ENCODE results near the gene UBE2F. TPM values are rescaled to one million over a fixed set of nuclear protein-coding genes. Genes with fewer than 3 reads are reported as not detected.

UBE2F gene
- total and polyA plus RNA-seq, 3 experiments from 2014 or later = 65.8 to 70.7 (median 68.8) TPM

DNA sequence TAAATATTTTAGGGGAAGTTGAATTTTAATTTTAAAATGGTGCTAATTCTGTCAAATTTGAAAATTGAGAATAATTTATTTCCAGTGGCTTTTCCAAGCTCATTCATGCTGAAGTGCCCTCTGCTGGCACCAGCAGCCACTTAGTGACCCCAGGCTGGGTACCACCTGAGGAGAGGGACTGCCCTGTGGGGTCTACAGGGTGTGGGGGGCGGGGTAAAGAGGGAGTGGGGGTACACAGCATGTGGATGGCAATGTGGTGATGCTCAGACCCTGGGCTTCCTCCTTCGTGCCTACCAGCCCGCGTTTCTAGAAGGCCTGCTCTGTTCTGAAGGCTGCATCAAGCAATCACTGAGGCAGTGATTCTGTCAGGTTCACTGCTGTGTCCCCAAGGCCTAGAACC, 48.9 kb downstream of the UBE2F start:
- Histone ChIP-seq H3K27me3 (ENCODE audit: insufficient read depth, low read length, poor library complexity, severe bottlenecking) (no peaks in the 10 kb centered on the region), H3K4me3 (ENCODE audit: low read length) (no peak overlapping the region), H3K4me1 (ENCODE audit: insufficient read depth, low read length) (no peaks in the 10 kb centered on the region), H3K27ac (ENCODE audit: low read depth, low read length) (no peak overlapping the region), H3K36me3 (ENCODE audit: insufficient read depth, low read length) (peaks cover 4% of the 10 kb centered on the region), H3K9me3 (ENCODE audit: low read length) (no peaks in the 10 kb centered on the region)
- H3K4me1 Mint-ChIP-seq = peaks cover 2 to 11% (median 4%) of the 10 kb centered on the region in 3 donors
- ChIA-PET POLR2A (no interaction called here), CTCF (interaction anchor here (0.7 kb wide), 1 partner anchor 190 kb away, joined by 3 read pairs; no protein-coding TSS in a partner anchor)
- peaks cover 0 to 2% of the 10 kb centered on the region in 2 donors for H3K27me3 Mint-ChIP-seq
- H3K4me3 Mint-ChIP-seq = no peak overlapping the region
- no peak overlapping the region for H3K27ac Mint-ChIP-seq
- H3K36me3 Mint-ChIP-seq = peaks cover 10 to 51% (median 29%) of the 10 kb centered on the region in 3 donors
- DNase-seq = no peak
- H3K9me3 Mint-ChIP-seq = no peaks in the 10 kb centered on the region

GRCh38 chr2:238016526-238016925, 49.7 kb downstream of the UBE2F start:
- no peak overlapping the region for H3K4me3 Mint-ChIP-seq
- Histone ChIP-seq H3K27ac (ENCODE audit: low read depth, low read length) (no peak overlapping the region), H3K9me3 (ENCODE audit: low read length) (no peaks in the 10 kb centered on the region), H3K27me3 (ENCODE audit: insufficient read depth, low read length, poor library complexity, severe bottlenecking) (no peaks in the 10 kb centered on the region), H3K36me3 (ENCODE audit: insufficient read depth, low read length) (peaks cover 8% of the 10 kb centered on the region), H3K4me1 (ENCODE audit: insufficient read depth, low read length) (no peaks in the 10 kb centered on the region), H3K4me3 (ENCODE audit: low read length) (no peak overlapping the region)
- peaks cover 0 to 6% (median 0%) of the 10 kb centered on the region in 3 donors for H3K4me1 Mint-ChIP-seq
- H3K36me3 Mint-ChIP-seq = peaks cover 5 to 54% (median 27%) of the 10 kb centered on the region in 3 donors
- CTCF ChIA-PET = no interaction called here
- H3K27me3 Mint-ChIP-seq = no peaks in the 10 kb centered on the region
- H3K27ac Mint-ChIP-seq = no peak overlapping the region
- DNase-seq = no peak
- POLR2A ChIA-PET = no interaction called here
- H3K9me3 Mint-ChIP-seq = no peaks in the 10 kb centered on the region

GRCh38 chr2:238019962-238020361, 53.1 kb downstream of the UBE2F start:
- Mint-ChIP-seq H3K27me3 (no peaks in the 10 kb centered on the region), H3K36me3 (peaks cover 0 to 51% (median 27%) of the 10 kb centered on the region in 3 donors), H3K9me3 (no peaks in the 10 kb centered on the region), H3K27ac (peak overlapping the region in 1 of 8 donors; percentile 58), H3K4me3 (no peak overlapping the region), H3K4me1 (peaks cover 0 to 12% (median 0%) of the 10 kb centered on the region in 3 donors)
- CTCF ChIA-PET = interaction anchor here (1.8 kb wide), 1 partner anchor 9 kb away, joined by 6 read pairs; no protein-coding TSS in a partner anchor
- POLR2A ChIA-PET = no interaction called here
- Histone ChIP-seq H3K4me1 (ENCODE audit: insufficient read depth, low read length) (no peaks in the 10 kb centered on the region), H3K4me3 (ENCODE audit: low read length) (no peak overlapping the region), H3K27me3 (ENCODE audit: insufficient read depth, low read length, poor library complexity, severe bottlenecking) (no peaks in the 10 kb centered on the region), H3K9me3 (ENCODE audit: low read length) (no peaks in the 10 kb centered on the region), H3K27ac (ENCODE audit: low read depth, low read length) (no peak overlapping the region), H3K36me3 (ENCODE audit: insufficient read depth, low read length) (peaks cover 8% of the 10 kb centered on the region)
- DNase-seq = no peak

- Mint-ChIP-seq H3K27me3 (no peaks in the 10 kb centered on the region), H3K4me1 (peaks cover 0 to 13% (median 3%) of the 10 kb centered on the region in 3 donors), H3K27ac (no peak overlapping the region), H3K4me3 (no peak overlapping the region), H3K9me3 (no peaks in the 10 kb centered on the region), H3K36me3 (peaks cover 0 to 58% (median 29%) of the 10 kb centered on the region in 3 donors)
- ChIA-PET CTCF (no interaction called here), POLR2A (no interaction called here)
- Histone ChIP-seq H3K27me3 (ENCODE audit: insufficient read depth, low read length, poor library complexity, severe bottlenecking) (no peaks in the 10 kb centered on the region), H3K36me3 (ENCODE audit: insufficient read depth, low read length) (peaks cover 7% of the 10 kb centered on the region), H3K4me3 (ENCODE audit: low read length) (no peak overlapping the region), H3K27ac (ENCODE audit: low read depth, low read length) (no peak overlapping the region), H3K4me1 (ENCODE audit: insufficient read depth, low read length) (no peaks in the 10 kb centered on the region), H3K9me3 (ENCODE audit: low read length) (no peaks in the 10 kb centered on the region)
- no peak for DNase-seq
Observed at GRCh38 chr2:238020816-238021215, 54.0 kb downstream of the UBE2F start.

DNA sequence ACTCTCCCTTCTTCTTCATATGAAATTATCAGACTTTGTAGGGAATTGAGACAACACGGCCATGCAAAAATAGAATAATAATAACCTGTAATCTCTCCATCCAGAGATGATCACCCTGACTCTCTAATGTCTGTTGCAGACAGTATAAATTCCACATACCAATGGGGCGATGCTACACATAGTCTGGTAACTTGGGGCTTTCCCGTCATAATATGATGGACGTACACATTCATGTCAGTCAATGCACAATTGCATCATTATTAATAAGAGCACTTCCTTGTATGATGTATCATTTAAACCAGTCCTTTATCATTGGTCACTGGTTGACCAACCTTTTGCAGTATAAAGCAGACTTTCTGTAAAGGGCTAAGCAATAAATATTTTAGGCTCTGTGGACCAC, 54.5 kb downstream of the UBE2F start:
- no peak for DNase-seq
- Histone ChIP-seq H3K9me3 (ENCODE audit: low read length) (no peaks in the 10 kb centered on the region), H3K27me3 (ENCODE audit: insufficient read depth, low read length, poor library complexity, severe bottlenecking) (no peaks in the 10 kb centered on the region), H3K27ac (ENCODE audit: low read depth, low read length) (no peak overlapping the region), H3K4me3 (ENCODE audit: low read length) (no peak overlapping the region), H3K36me3 (ENCODE audit: insufficient read depth, low read length) (peaks cover 4% of the 10 kb centered on the region), H3K4me1 (ENCODE audit: insufficient read depth, low read length) (no peaks in the 10 kb centered on the region)
- ChIA-PET CTCF (no interaction called here), POLR2A (no interaction called here)
- no peaks in the 10 kb centered on the region for H3K27me3 Mint-ChIP-seq
- H3K9me3 Mint-ChIP-seq = no peaks in the 10 kb centered on the region
- peak overlapping the region in 1 of 8 donors; percentile 3 for H3K27ac Mint-ChIP-seq
- peaks cover 0 to 62% (median 29%) of the 10 kb centered on the region in 3 donors for H3K36me3 Mint-ChIP-seq
- H3K4me3 Mint-ChIP-seq = no peak overlapping the region
- H3K4me1 Mint-ChIP-seq = peaks cover 0 to 13% (median 3%) of the 10 kb centered on the region in 3 donors

DNA sequence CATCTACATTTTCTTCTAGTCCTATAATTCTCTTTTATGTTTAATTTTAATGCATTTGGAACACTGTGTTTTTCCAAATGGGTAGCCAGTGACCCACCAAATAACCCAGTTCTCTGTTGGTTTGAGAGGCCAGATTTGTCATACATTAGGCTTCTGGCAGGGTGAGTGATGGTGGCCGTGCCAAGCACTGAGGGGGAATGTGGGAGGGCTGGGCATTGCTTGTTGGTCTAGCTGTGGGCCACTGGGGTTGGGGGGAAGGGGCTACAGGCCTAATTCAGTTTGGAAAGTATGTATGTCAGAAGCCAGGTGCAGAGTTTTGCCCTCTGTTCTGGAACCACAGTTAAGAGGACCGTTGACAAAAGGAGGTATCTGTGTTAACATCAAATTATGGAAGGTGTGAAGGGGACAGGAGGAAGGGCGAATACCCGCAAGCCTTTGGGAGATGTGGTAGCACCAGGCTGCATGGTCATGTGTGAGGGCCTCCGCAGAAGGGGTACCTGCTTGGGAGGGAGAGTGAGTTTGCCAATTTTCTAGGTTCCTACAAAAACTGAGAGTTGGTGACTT, 55.9 kb downstream of the UBE2F start:
- H3K36me3 Mint-ChIP-seq = peaks cover 0 to 65% (median 27%) of the 10 kb centered on the region in 3 donors
- Histone ChIP-seq H3K27me3 (ENCODE audit: insufficient read depth, low read length, poor library complexity, severe bottlenecking) (no peaks in the 10 kb centered on the region), H3K9me3 (ENCODE audit: low read length) (no peaks in the 10 kb centered on the region), H3K27ac (ENCODE audit: low read depth, low read length) (no peak overlapping the region), H3K36me3 (ENCODE audit: insufficient read depth, low read length) (peaks cover 4% of the 10 kb centered on the region), H3K4me3 (ENCODE audit: low read length) (no peak overlapping the region), H3K4me1 (ENCODE audit: insufficient read depth, low read length) (no peaks in the 10 kb centered on the region)
- DNase-seq = no peak
- peak overlapping the region in 3 of 8 donors; percentile 3 to 42 (median 14) for H3K27ac Mint-ChIP-seq
- no peaks in the 10 kb centered on the region for H3K9me3 Mint-ChIP-seq
- no peak overlapping the region for H3K4me3 Mint-ChIP-seq
- no peaks in the 10 kb centered on the region for H3K27me3 Mint-ChIP-seq
- ChIA-PET POLR2A (no interaction called here), CTCF (no interaction called here)
- H3K4me1 Mint-ChIP-seq = peaks cover 0 to 13% (median 3%) of the 10 kb centered on the region in 3 donors

- Mint-ChIP-seq H3K4me3 (no peak overlapping the region), H3K4me1 (peaks cover 0 to 13% (median 3%) of the 10 kb centered on the region in 3 donors), H3K27me3 (no peaks in the 10 kb centered on the region), H3K27ac (peak overlapping the region in 1 of 8 donors; percentile 15), H3K36me3 (peaks cover 0 to 65% (median 26%) of the 10 kb centered on the region in 3 donors), H3K9me3 (no peaks in the 10 kb centered on the region)
- no peak overlapping the region for H3K4me3 ChIP-seq (ENCODE audit: low read length)
- no peak for DNase-seq
- ChIA-PET POLR2A (no interaction called here), CTCF (no interaction called here)
- H3K27ac ChIP-seq (ENCODE audit: low read depth, low read length) = no peak overlapping the region
- H3K4me1 ChIP-seq (ENCODE audit: insufficient read depth, low read length) = no peaks in the 10 kb centered on the region
- H3K9me3 ChIP-seq (ENCODE audit: low read length) = no peaks in the 10 kb centered on the region
- no peaks in the 10 kb centered on the region for H3K27me3 ChIP-seq (ENCODE audit: insufficient read depth, low read length, poor library complexity, severe bottlenecking)
- H3K36me3 ChIP-seq (ENCODE audit: insufficient read depth, low read length) = peaks cover 8% of the 10 kb centered on the region
Observed at GRCh38 chr2:238023608-238024007, 56.8 kb downstream of the UBE2F start.

DNA sequence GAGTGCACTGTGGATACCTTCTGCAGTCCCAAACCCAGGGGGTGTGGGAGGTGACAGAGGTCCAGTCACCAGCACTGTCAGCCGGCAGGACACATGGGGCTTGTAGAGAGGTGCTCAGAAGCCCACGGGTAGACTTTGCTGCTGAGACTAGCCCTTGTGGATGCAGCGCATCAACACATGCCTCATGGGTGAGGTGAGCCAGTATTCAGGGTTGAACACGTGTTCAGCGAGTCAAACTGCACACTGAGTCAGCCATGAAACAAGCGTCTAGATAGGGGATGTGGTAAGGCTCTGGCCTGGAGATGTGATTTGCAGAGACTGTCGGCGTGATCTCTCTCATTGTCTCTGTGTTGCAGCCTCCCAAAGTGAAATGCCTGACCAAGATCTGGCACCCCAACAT, 58.2 kb downstream of the UBE2F start:
- peaks cover 13% of the 10 kb centered on the region for H3K36me3 ChIP-seq (ENCODE audit: insufficient read depth, low read length)
- Mint-ChIP-seq H3K4me3 (no peak overlapping the region), H3K36me3 (peaks cover 0 to 64% (median 21%) of the 10 kb centered on the region in 3 donors), H3K27ac (peak overlapping the region in 2 of 8 donors; percentile 8 to 54), H3K4me1 (peaks cover 0 to 10% (median 3%) of the 10 kb centered on the region in 3 donors), H3K27me3 (no peaks in the 10 kb centered on the region), H3K9me3 (no peaks in the 10 kb centered on the region)
- H3K27me3 ChIP-seq (ENCODE audit: insufficient read depth, low read length, poor library complexity, severe bottlenecking) = no peaks in the 10 kb centered on the region
- CTCF ChIA-PET = no interaction called here
- H3K4me3 ChIP-seq (ENCODE audit: low read length) = no peak overlapping the region
- no peak for DNase-seq
- POLR2A ChIA-PET = no interaction called here
- no peaks in the 10 kb centered on the region for H3K9me3 ChIP-seq (ENCODE audit: low read length)
- H3K4me1 ChIP-seq (ENCODE audit: insufficient read depth, low read length) = no peaks in the 10 kb centered on the region
- no peak overlapping the region for H3K27ac ChIP-seq (ENCODE audit: low read depth, low read length)
